ENCODE results near the gene FCGR3A. TPM values are rescaled to one million over a fixed set of nuclear protein-coding genes. Genes with fewer than 3 reads are reported as not detected.
A peak's percentile ranks its signal among the peaks of the same experiment; 100 is the strongest.
"Not testable (repeated sequence)": the region's sequence is repeated elsewhere in the genome, so short reads cannot be mapped to it uniquely, and the experiment has no call there.

FCGR3A gene
- total RNA-seq, 4 donors from 2014 or later: 2.2 to 16.2 (median 6.7) TPM

DNA sequence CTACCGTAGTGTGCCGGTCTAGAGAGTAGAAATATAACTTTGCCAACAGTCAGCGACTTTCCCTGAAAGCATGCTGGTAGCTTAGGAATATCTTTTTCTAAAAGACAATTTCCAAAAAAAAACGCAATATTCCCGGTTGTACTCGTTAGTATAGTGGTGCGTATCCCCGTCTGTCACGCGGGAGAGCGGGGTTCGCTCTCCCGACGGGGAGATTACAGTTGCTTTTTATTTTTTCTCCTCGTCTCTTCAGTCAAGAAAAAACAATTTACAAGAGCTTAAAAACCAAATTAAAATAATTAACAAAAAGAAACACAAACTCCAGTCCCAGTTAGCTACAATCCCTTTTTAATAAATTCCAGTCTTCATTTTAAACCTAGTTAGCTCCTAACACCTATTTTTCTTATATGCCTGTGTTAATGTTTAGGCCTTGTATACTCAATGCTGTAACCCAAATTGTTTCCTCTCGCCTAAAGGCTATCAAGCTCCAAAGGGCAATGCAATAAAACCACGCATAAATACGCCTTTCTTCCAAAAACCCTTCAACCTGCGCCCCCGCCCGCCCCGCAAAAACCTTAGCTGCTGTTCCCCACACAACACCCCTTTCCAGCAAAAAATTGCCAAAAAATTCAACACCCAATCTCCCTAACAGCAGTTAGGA is 17.5 kb downstream of the FCGR3A start:
- intact Hi-C loops (cut with DNase I; ENCODE audit: low total_unique reads): no loop called here

DNA sequence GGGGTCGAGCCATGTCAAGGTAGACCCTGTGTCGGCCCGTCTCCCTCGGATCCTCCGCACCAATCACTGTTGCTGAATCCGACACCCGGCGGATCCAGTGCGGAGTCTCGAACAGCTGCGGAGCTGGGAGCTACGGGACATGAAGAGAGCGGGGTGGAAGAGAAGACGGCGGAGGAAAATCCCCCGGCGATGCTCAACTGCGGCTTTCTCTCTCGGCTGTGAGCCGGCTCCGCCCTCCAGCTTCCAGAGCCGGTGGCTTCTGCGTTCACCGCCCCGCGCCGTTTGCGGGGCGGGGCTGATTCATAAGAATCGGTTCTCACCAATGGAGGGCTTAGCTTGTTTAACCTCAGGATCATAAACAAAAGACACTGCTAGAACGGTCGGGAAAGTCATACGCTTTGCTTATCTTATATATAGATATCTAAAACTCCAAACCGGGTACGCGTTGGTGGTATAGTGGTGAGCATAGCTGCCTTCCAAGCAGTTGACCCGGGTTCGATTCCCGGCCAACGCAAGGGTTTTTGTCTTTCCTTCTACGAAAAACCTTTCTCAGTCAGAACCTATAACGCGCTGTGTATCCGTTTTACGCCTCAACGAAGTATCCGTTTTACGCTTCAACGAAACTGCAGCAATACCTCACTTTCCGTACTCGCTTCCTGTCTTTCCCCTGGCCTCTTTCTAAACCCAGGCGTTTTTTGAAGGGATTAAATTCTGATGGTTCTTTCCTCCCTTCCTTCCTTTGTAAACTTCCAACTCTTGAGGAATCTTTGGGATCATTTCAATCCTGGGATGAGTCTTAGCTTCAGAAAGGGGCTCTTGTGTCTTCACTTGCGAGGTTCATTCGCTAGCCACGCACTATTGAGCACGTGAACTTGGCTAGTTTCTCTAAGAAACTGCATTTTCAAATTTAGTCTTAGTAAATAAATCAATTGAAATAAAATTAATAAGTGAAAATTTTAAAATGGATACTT is 18.7 kb downstream of the FCGR3A start:
- H3K9me3 ChIP-seq; H3K27me3 ChIP-seq; intact Hi-C loops (cut with DNase I; ENCODE audit: low total_unique reads); H3K36me3 ChIP-seq; H3K4me1 ChIP-seq: not testable (repeated sequence)
- TF ChIP-seq POLR2A (IDR thresholded peaks at IDR 0.05): peak in 1 of 2 donors; percentile 21
- TF ChIP-seq, protein P1, sequence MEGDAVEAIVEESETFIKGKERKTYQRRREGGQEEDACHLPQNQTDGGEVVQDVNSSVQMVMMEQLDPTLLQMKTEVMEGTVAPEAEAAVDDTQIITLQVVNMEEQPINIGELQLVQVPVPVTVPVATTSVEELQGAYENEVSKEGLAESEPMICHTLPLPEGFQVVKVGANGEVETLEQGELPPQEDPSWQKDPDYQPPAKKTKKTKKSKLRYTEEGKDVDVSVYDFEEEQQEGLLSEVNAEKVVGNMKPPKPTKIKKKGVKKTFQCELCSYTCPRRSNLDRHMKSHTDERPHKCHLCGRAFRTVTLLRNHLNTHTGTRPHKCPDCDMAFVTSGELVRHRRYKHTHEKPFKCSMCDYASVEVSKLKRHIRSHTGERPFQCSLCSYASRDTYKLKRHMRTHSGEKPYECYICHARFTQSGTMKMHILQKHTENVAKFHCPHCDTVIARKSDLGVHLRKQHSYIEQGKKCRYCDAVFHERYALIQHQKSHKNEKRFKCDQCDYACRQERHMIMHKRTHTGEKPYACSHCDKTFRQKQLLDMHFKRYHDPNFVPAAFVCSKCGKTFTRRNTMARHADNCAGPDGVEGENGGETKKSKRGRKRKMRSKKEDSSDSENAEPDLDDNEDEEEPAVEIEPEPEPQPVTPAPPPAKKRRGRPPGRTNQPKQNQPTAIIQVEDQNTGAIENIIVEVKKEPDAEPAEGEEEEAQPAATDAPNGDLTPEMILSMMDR (IDR thresholded peaks at IDR 0.05): peak in 1 of 4 experiments; percentile 4
- H3K27ac ChIP-seq: peak overlapping the region; percentile 91 to 97
- peak overlapping the region; percentile 69 to 86 for H3K4me3 ChIP-seq
- DNase-seq: peak; percentile 91 to 92

More for the DNA sequence above, 17.5 kb downstream of the FCGR3A start:
- peak overlapping the region; percentile 91 to 97 for H3K27ac ChIP-seq
- no peak for DNase-seq
- no peaks in the 10 kb centered on the region for H3K9me3 ChIP-seq
- H3K4me1 ChIP-seq: peaks cover 0 to 7% of the 10 kb centered on the region in 2 donors
- peak overlapping the region in 1 of 2 donors; percentile 26 for H3K4me3 ChIP-seq
- H3K36me3 ChIP-seq: no peaks in the 10 kb centered on the region
- TF ChIP-seq, protein P1 (IDR thresholded peaks at IDR 0.05): no peak
- TF ChIP-seq POLR2A (IDR thresholded peaks at IDR 0.05): no peak
- no peaks in the 10 kb centered on the region for H3K27me3 ChIP-seq

DNA sequence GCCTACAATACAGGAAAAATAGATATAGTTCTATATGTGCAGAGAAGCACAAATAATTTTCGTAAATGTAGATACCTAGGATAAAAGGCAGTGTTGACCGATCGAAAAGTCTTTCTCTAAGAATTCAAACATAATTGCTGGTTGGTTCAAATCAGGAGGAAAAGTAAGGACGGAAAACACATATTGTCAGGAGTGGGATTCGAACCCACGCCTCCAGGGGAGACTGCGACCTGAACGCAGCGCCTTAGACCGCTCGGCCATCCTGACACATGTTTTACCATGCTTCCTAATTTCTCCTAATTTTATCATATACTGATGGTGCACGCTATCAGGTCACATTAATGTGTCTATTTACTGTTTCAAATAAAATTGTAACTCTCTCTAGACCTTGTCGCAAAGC is 19.5 kb downstream of the FCGR3A start:
- peak overlapping the region; percentile 91 to 97 for H3K27ac ChIP-seq
- intact Hi-C loops (cut with DNase I; ENCODE audit: low total_unique reads); H3K4me1 ChIP-seq; H3K9me3 ChIP-seq; H3K27me3 ChIP-seq; H3K36me3 ChIP-seq: not testable (repeated sequence)
- H3K4me3 ChIP-seq: peak overlapping the region; percentile 69 to 86
- TF ChIP-seq, protein P1 (IDR thresholded peaks at IDR 0.05): peak in 1 of 4 experiments; percentile 9
- DNase-seq: peak; percentile 75 to 80

DNA sequence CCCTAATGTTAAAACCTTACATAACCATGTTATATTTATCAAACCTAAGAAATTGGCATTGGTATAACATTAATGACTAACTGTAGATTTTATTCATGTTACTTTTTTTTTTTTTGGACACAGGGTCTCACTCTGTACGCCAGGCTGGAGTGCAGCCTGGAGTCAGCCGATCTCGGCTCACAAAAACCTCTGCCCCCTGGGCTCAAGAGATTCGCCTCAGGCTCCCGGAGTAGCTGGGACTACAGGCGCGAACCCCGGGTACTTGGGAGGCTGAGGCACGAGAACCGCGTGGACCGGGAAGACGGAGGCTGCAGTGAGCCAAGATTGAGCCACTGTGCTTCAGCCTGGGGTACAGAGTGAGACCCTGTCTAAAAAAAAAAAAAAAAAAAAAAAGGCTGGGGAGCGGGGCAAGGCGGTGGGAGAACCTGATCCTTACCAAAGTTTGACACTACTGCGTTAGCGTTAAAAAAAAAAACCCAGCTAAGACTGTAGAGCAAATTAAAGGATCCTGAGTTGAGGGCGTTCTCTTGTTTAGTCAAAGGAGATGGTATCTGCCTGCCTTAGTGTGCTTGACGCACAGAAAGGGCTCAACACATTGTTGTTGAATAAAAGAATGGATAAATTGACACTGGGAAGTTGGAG is 20.0 kb downstream of the FCGR3A start:
- H3K4me1 ChIP-seq; H3K27me3 ChIP-seq; H3K36me3 ChIP-seq; intact Hi-C loops (cut with DNase I; ENCODE audit: low total_unique reads); H3K9me3 ChIP-seq; DNase-seq: not testable (repeated sequence)
- peak overlapping the region; percentile 91 to 97 for H3K27ac ChIP-seq
- H3K4me3 ChIP-seq: peak overlapping the region in 1 of 2 donors; percentile 69

DNA sequence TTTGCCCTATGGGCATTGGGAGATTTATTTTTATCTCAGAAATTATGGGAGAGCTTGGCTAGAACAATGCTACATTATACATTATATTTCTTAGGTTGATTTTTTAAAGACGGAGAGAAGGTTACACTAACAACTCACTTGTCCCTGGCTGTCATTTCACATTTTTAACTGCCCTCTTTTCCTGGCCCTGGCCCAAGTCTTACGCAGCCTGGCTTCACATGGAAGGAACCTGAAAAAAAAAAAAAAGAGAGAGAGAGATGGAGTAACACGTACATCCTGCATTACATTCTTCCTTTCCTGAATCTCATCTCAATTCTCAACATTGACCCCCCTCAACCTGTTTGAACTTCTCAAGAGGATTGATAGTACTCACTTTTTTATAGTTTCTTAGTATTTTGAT is 21.1 kb downstream of the FCGR3A start:
- intact Hi-C loops (cut with DNase I; ENCODE audit: low total_unique reads); DNase-seq; H3K4me3 ChIP-seq; H3K27me3 ChIP-seq; H3K4me1 ChIP-seq; H3K9me3 ChIP-seq; H3K27ac ChIP-seq; H3K36me3 ChIP-seq: not testable (repeated sequence)

DNA sequence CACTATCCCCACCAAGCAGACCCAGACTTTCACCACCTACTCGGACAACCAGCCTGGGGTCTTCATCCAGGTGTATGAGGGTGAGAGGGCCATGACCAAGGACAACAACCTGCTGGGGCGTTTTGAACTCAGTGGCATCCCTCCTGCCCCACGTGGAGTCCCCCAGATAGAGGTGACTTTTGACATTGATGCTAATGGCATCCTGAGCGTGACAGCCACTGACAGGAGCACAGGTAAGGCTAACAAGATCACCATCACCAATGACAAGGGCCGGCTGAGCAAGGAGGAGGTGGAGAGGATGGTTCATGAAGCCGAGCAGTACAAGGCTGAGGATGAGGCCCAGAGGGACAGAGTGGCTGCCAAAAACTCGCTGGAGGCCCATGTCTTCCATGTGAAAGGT is 23.7 kb downstream of the FCGR3A start:
- H3K4me1 ChIP-seq; DNase-seq; H3K27me3 ChIP-seq; H3K27ac ChIP-seq; H3K4me3 ChIP-seq; H3K9me3 ChIP-seq; H3K36me3 ChIP-seq; intact Hi-C loops (cut with DNase I; ENCODE audit: low total_unique reads): not testable (repeated sequence)

DNA sequence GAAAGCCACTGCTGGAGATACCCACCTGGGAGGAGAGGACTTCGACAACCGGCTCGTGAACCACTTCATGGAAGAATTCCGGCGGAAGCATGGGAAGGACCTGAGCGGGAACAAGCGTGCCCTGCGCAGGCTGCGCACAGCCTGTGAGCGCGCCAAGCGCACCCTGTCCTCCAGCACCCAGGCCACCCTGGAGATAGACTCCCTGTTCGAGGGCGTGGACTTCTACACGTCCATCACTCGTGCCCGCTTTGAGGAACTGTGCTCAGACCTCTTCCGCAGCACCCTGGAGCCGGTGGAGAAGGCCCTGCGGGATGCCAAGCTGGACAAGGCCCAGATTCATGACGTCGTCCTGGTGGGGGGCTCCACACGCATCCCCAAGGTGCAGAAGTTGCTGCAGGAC is 24.3 kb downstream of the FCGR3A start:
- H3K36me3 ChIP-seq; H3K27me3 ChIP-seq; intact Hi-C loops (cut with DNase I; ENCODE audit: low total_unique reads); H3K9me3 ChIP-seq; H3K4me1 ChIP-seq; DNase-seq: not testable (repeated sequence)
- peak overlapping the region in 1 of 2 donors; percentile 76 for H3K27ac ChIP-seq
- peak overlapping the region; percentile 64 to 65 for H3K4me3 ChIP-seq

DNA sequence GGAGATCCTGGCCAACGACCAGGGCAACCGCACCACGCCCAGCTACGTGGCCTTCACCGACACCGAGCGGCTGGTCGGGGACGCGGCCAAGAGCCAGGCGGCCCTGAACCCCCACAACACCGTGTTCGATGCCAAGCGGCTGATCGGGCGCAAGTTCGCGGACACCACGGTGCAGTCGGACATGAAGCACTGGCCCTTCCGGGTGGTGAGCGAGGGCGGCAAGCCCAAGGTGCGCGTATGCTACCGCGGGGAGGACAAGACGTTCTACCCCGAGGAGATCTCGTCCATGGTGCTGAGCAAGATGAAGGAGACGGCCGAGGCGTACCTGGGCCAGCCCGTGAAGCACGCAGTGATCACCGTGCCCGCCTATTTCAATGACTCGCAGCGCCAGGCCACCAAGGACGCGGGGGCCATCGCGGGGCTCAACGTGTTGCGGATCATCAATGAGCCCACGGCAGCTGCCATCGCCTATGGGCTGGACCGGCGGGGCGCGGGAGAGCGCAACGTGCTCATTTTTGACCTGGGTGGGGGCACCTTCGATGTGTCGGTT is 24.8 kb downstream of the FCGR3A start:
- H3K4me1 ChIP-seq; DNase-seq; H3K9me3 ChIP-seq; intact Hi-C loops (cut with DNase I; ENCODE audit: low total_unique reads); H3K27me3 ChIP-seq; H3K36me3 ChIP-seq: not testable (repeated sequence)
- Histone ChIP-seq H3K27ac (peak overlapping the region; percentile 76 to 91), H3K4me3 (peak overlapping the region; percentile 64 to 65)
